Endodermal cell (in vitro differentiated cells): ENCODE data around the gene RIMBP2. TPM values are rescaled to one million over a fixed set of nuclear protein-coding genes. Genes with fewer than 3 reads are reported as not detected.

ENCODE experiments used
- DNase-seq: peaks from one replicate; pipeline ENCODE4 v3.0.0-alpha.2; 2017
- H3K27ac ChIP-seq: 2 replicates; pipeline ENCODE4 v1.5.1; 2013; ENCODE audit warnings: mild to moderate bottlenecking, low read depth, low read length, moderate library complexity
- H3K27me3 ChIP-seq: 2 replicates; pipeline ENCODE4 v1.6.1; 2013; ENCODE audit warnings: mild to moderate bottlenecking, low read length, moderate library complexity; ENCODE audit not compliant: insufficient read depth, control insufficient read depth, poor library complexity, severe bottlenecking
- H3K36me3 ChIP-seq: 2 replicates; pipeline ENCODE4 v1.7.0; 2013; ENCODE audit warnings: mild to moderate bottlenecking, low read length, moderate library complexity; ENCODE audit not compliant: control insufficient read depth, insufficient read depth
- H3K4me1 ChIP-seq: one replicate; pipeline ENCODE4 v1.7.0; 2013; ENCODE audit warnings: low read length; ENCODE audit not compliant: control insufficient read depth, insufficient read depth
- H3K4me3 ChIP-seq: 2 replicates; pipeline ENCODE4 v1.5.1; 2013; ENCODE audit warnings: mild to moderate bottlenecking, low read length, moderate library complexity
- H3K9ac ChIP-seq: 2 replicates; pipeline ENCODE4 v1.6.1; 2013; ENCODE audit warnings: mild to moderate bottlenecking, low read length, moderate library complexity; ENCODE audit not compliant: poor library complexity, severe bottlenecking; ENCODE audit errors: extremely low read depth
- H3K9me3 ChIP-seq: 2 replicates; pipeline ENCODE4 v1.6.1; 2013; ENCODE audit warnings: mild to moderate bottlenecking, low read length, moderate library complexity; ENCODE audit not compliant: control insufficient read depth
- H3K27ac Mint-ChIP-seq: 2 replicates; pipeline ENCODE4 v1.8.0; 2020; ENCODE audit warnings: mixed read lengths
- H3K27me3 Mint-ChIP-seq: 2 replicates; pipeline ENCODE4 v1.8.0; 2021; ENCODE audit warnings: mild to moderate bottlenecking, mixed read lengths; ENCODE audit not compliant: insufficient read depth
- H3K36me3 Mint-ChIP-seq: 2 replicates; pipeline ENCODE4 v1.8.0; 2020; ENCODE audit warnings: low read depth, mixed read lengths
- H3K4me1 Mint-ChIP-seq: 2 replicates; pipeline ENCODE4 v1.8.0; 2020; ENCODE audit warnings: mixed read lengths
- H3K4me3 Mint-ChIP-seq: 2 replicates; pipeline ENCODE4 v1.8.0; 2020; ENCODE audit warnings: mild to moderate bottlenecking, moderate library complexity, mixed read lengths
- H3K9me3 Mint-ChIP-seq: 2 replicates; pipeline ENCODE4 v1.8.0; 2020; ENCODE audit warnings: mild to moderate bottlenecking, mixed read lengths
- CTCF ChIP-seq: fragments of 200-600 bp; sonication (generic); conservative IDR thresholded peaks from 2 replicates; pipeline ENCODE4 v1.5.0; 2021; ENCODE audit warnings: antibody characterized with exemption, mild to moderate bottlenecking
- WGBS, 2 experiments: methylation state at CpG; one replicate each; pipeline versions ENCODE4 v1.1.5 to v1.1.7; 2013; ENCODE audit warnings: missing lambda C conversion rate in 2 of 2, mixed read lengths in 1 of 2; ENCODE audit not compliant: insufficient coverage in 1 of 2, insufficient read length in 1 of 2; 5-methylcytosine and 5-hydroxymethylcytosine counted together
- total RNA-seq, 2 donors: library from RNA; stranded (reverse); fragmentation: NEBNext Ultra II Directional in 1 of 2; extraction: Animal tissue kit (Norgen Biotek cat#: 25700) in 1 of 2; gene quantifications; 2 replicates in 1 of 2; 3 replicates in 1 of 2; pipeline ENCODE4 v1.2.1, GENCODE V29; 2021

Gene RIMBP2
- total RNA-seq, 2 donors from 2014 or later: 0.13 to 3.4 TPM

DNA sequence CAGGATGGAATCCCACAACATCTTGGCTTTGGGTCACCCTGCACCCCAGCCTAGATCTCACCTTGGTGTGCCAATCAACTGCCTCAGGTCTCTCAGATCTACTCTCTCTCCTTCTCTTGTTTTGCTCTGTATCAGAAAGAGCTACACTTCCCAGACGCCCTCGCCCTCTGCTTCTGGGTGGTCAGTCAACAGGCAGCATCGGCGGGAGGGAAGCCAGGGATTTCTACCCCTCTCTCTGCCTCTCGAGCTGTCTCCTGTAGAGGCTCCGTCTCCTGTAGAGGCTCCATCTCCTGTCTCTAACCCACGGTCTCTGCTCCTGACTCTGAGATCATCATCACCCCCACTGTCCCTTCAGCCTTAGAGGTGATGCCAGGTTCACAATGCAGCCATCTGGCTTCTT lies 226.8 kb downstream of the RIMBP2 start:
- whole genome bisulfite sequencing, 2 experiments: 91 to 100% methylated on average over 7 of the region's 7 CpGs
- H3K4me1 Mint-ChIP-seq: peaks cover 6% of the 10 kb centered on the region

DNA sequence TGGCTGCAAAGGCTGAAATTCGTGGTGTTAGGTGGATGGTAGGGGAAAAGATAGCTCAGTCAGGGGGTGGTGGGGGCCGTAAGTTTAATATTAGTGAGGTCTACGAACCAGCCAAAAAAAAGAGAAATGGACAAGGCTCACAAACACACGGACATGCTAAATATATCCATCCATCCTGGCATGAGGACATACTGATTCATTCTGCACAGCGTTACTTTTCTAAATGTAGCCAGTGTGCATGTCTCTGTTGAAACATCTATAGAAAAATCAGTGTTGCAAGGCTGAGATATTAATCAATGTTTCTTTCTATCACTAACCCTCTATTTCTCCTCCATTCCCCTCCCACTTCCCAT lies 227.8 kb downstream of the RIMBP2 start:
- H3K4me1 ChIP-seq: peaks cover 10% of the 10 kb centered on the region
- H3K27ac ChIP-seq: no peak overlapping the region
- no peaks in the 10 kb centered on the region for H3K9me3 ChIP-seq
- no peak for TF ChIP-seq CTCF
- 95 to 97% methylated on average over 3 to 5 of the region's 5 CpGs for WGBS, 2 experiments
- H3K36me3 Mint-ChIP-seq: no peaks in the 10 kb centered on the region
- H3K9ac ChIP-seq: no peak overlapping the region
- H3K4me3 Mint-ChIP-seq: no peak overlapping the region
- no peaks in the 10 kb centered on the region for H3K36me3 ChIP-seq
- no peak overlapping the region for H3K27ac Mint-ChIP-seq
- no peaks in the 10 kb centered on the region for H3K27me3 Mint-ChIP-seq
- DNase-seq: no peak
- H3K27me3 ChIP-seq: no peaks in the 10 kb centered on the region
- no peak overlapping the region for H3K4me3 ChIP-seq
- peaks cover 9% of the 10 kb centered on the region for H3K9me3 Mint-ChIP-seq
- H3K4me1 Mint-ChIP-seq: peaks cover 6% of the 10 kb centered on the region

More for the DNA sequence above, 226.8 kb downstream of the RIMBP2 start:
- peaks cover 10% of the 10 kb centered on the region for H3K4me1 ChIP-seq
- H3K9ac ChIP-seq: no peak overlapping the region
- no peak overlapping the region for H3K4me3 ChIP-seq
- H3K27ac ChIP-seq: no peak overlapping the region
- no peak overlapping the region for H3K4me3 Mint-ChIP-seq
- TF ChIP-seq CTCF: no peak
- no peaks in the 10 kb centered on the region for H3K27me3 Mint-ChIP-seq
- no peaks in the 10 kb centered on the region for H3K27me3 ChIP-seq
- no peaks in the 10 kb centered on the region for H3K9me3 ChIP-seq
- no peaks in the 10 kb centered on the region for H3K36me3 Mint-ChIP-seq
- H3K27ac Mint-ChIP-seq: no peak overlapping the region
- DNase-seq: no peak
- H3K9me3 Mint-ChIP-seq: peaks cover 9% of the 10 kb centered on the region
- no peaks in the 10 kb centered on the region for H3K36me3 ChIP-seq

GRCh38 chr12:130487636-130488357 lies 228.3 kb downstream of the RIMBP2 start:
- Histone ChIP-seq H3K4me3 (no peak overlapping the region), H3K9ac (no peak overlapping the region), H3K4me1 (peaks cover 10% of the 10 kb centered on the region), H3K36me3 (no peaks in the 10 kb centered on the region), H3K9me3 (no peaks in the 10 kb centered on the region), H3K27ac (no peak overlapping the region), H3K27me3 (no peaks in the 10 kb centered on the region)
- TF ChIP-seq CTCF: no peak
- Mint-ChIP-seq H3K27me3 (no peaks in the 10 kb centered on the region), H3K36me3 (no peaks in the 10 kb centered on the region), H3K27ac (no peak overlapping the region), H3K4me1 (peaks cover 6% of the 10 kb centered on the region), H3K4me3 (no peak overlapping the region), H3K9me3 (peaks cover 9% of the 10 kb centered on the region)
- WGBS, 2 experiments: 91 to 93% methylated on average over 6 to 11 of the region's 11 CpGs
- DNase-seq: no peak
